ENCODE measurements around the gene NDUFAF2.
"Not testable (repeated sequence)": the region's sequence is repeated elsewhere in the genome, so short reads cannot be mapped to it uniquely, and the experiment has no call there.

Gene NDUFAF2

DNA sequence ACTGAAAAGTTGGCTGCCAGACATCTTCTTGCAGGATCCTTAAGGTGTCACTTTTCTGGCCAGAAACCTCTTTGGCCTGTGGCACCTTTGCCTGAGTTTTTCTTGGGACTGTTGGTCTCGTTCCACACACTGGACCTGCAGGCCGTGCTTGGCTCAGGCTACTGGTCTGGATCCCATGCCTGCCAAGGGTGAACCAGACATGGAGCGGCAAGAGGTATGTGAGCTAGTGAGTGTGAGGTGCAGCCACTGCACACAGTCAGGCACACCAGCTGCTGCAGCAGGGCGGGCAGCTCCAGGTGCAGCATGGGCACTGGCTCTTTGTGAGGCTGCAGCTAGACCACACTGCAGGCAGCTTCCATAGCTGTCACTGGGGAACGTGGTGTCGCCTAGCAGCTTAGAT lies 47.9 kb downstream of the NDUFAF2 start:
- no peak for DNase-seq (ENCODE audit: low read depth in 1 of 2, low spot score in 1 of 2)

DNA sequence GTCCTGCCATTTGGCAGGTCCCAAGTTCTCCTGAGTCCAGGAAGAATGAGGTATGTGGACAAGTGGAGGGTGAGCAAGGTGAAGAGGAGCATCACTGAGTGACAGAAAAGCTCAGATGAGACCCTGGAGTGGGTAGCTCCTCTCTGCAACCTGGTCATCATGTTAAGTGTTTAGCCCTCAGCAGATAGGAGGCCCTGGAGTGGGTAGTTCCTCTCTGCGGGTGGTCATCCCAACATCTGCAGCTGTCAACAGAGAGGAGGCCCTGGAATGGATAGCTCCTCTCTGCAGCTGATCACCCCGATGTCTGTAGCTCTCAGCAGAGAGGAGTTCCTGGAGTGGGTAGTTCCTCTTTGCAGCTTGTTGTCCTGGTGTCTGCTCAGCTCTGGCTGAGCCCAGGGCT lies 48.4 kb downstream of the NDUFAF2 start:
- DNase-seq (ENCODE audit: low read depth in 1 of 2, low spot score in 1 of 2), result no peak

DNA sequence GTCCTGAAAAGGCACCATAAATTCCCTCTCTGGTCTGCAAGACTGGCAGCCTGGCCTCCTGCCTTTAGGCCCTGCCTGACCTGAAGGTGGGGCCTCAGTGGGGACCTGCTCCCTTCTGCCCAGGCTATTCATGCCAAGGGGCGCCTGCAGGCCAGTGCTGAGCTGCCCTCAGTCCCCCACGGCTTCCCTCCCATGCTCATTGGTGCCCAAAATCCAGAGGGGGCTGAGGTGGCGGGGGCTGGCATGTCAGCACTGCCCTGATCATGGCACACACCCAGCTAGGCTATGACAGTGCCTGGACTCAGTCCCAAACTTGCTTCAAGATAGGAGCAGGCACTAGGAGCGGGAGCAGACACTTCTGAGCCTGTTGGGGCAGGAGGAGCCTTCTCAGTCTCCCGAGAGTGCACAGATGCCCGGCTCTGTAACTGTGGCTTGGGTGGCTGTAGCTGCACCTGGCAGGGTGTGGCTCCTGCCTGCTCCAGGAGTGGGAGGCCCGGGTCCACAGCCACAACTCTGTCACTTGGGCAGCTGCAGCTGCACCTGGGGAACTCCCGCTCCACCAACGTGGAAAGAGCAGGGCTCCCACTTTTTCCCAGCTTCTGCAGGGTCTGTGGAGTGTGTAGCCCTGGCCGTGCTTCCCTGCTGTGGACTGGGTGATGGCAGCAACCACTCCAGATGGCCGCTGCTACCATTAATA lies 49.0 kb downstream of the NDUFAF2 start:
- no peak for DNase-seq (ENCODE audit: low read depth in 1 of 2, low spot score in 1 of 2)

DNA sequence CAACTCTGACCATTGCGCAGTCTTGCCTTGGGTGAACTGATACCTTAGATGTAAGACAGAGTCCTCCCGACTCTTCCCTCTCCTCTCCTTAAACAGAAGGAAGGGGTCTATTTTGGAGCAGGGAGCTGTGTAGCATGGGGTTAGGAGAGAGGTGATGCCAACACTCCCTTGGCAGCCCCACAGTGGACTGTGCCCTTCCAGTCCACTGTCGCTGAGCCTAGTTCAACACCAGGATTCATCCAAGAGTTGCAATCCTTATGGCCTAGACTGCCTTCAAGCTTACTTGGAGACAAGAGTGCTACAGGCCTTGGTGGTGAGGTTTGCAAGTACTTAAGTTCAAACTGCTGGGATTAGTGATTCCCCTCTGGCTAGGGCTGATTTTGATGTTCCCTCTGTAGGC lies 51.4 kb downstream of the NDUFAF2 start:
- no peak for DNase-seq (ENCODE audit: low read depth in 1 of 2, low spot score in 1 of 2)

DNA sequence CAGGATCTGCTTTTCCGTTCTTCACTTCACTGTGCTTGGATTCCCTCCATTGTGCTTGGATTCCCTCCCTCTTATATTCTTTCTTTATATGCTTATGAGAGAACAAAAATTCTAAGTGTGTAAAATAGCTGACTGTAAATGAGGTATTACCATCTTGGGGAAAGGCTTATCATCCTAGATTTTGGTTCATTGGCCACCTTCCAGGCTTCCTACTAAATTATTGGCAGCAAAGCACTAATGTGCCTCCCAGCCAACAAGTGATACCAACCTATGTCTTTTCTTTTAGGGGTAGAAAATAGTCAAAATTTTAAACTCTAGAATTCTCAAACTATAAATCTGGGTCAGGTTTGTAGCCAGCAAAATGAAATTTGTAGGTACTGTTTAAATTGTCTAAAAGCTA lies 52.7 kb downstream of the NDUFAF2 start:
- no peak for DNase-seq (ENCODE audit: low read depth in 1 of 2, low spot score in 1 of 2)

DNA sequence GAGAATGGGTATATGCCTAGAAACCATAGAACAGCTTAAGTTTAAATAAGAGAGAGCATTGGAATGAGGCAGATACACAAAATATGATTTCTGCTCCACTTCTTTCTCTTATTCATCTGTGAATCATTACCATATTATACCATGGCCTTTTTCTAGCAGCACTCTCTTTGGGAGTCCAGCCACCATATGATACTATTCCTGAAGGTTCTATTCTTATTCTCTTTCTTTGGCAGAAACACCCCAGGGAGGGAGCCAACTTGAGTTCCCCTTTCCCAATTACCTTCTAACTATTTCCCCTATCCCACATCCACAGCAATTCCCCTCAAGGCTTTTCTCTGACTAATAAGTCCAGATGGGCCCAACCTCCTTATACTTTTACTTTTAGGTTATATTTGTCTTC lies 55.9 kb downstream of the NDUFAF2 start:
- DNase-seq (ENCODE audit: low read depth in 1 of 2, low spot score in 1 of 2), result no peak

DNA sequence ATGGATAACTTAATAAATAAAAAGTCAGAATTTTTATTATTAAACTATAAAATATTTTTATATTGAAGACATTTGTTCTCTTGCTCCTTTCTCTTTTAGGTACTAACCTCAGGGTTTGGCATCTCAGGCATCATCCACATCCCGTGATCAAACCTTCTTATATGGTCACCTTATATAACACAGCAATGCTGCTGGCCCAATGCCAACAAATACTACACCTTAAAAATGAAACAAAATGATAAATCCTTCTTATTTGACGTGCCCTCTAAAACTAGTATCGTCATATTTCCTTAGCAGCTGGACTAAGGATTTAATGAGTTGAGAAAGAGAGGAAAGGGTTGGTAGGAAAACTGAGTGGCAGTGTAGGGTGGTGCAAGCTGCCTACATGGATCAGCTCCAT lies 56.6 kb downstream of the NDUFAF2 start:
- no peak for DNase-seq (ENCODE audit: low read depth in 1 of 2, low spot score in 1 of 2)

DNA sequence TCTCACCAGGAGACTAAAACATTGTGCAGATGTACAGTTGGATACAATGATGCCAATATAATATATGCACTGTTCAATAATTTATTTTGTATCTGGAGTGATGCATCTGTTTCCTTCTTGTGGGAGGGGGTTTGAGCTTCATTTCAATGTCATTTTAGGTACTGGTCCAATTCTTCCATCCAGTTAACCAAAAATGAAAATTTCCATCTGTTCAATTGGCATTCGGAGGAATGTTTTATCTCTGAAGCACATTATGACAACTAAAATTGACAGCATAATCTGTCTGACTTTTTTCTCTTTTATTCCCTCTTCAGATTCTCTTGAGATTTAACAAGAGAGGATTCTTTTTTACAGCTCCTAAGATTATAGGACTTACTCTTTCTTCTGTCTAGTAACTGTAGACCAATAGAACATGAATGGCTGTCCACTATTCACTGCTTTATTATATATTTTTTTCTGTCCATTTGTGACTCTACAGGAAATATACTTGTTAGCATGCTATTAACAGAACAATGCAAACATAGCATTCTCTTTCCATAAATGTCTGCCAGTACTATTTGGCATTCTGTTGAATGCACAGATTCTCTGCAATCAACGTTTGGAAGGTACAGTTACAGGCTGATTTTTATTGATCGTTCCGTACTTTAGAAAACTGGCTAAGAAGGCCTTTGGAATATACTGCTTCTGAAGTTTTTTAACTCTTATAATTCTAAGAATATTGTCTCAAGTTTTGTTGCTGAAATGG lies 57.8 kb downstream of the NDUFAF2 start:
- no peak for DNase-seq (ENCODE audit: low read depth in 1 of 2, low spot score in 1 of 2)

DNA sequence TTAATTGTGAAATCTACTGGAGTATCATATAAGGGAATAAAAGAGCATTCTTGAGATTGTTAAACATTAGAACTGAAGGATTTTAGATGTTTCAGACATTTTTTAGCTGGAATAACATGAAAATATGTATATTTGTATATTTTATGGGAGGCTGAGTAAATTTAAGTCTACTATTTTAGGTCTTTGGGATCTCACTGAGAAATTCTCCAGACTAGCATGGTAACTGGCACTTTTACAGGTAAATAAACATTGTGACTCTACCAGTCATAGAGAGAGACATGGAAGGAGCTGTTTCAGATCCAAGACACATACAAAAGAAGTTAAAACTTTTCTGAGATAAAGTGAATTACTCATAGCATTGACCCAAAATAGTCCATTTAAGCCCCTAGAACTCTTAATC lies 59.4 kb downstream of the NDUFAF2 start:
- DNase-seq (ENCODE audit: low read depth in 1 of 2, low spot score in 1 of 2), result no peak

DNA sequence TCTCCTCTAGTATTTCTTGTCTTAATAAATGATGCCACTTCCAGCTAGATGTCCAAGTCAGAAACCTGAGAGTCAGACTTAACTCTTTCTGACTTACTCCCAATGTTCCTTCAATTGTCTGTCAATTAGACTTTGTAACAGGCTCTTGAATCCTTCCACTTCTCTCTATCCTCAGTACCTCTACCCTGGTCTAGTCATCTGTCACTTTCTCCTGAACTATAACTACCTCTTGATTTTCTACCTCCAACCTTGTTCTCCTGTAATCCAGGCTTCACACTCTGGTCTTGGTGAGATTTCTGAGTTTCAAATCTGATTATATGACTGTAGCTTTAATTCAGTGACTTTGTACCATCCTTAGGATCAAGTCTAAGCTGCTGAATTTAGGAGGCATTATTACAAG lies 64.9 kb downstream of the NDUFAF2 start:
- no peak for DNase-seq (ENCODE audit: low read depth in 1 of 2, low spot score in 1 of 2)

DNA sequence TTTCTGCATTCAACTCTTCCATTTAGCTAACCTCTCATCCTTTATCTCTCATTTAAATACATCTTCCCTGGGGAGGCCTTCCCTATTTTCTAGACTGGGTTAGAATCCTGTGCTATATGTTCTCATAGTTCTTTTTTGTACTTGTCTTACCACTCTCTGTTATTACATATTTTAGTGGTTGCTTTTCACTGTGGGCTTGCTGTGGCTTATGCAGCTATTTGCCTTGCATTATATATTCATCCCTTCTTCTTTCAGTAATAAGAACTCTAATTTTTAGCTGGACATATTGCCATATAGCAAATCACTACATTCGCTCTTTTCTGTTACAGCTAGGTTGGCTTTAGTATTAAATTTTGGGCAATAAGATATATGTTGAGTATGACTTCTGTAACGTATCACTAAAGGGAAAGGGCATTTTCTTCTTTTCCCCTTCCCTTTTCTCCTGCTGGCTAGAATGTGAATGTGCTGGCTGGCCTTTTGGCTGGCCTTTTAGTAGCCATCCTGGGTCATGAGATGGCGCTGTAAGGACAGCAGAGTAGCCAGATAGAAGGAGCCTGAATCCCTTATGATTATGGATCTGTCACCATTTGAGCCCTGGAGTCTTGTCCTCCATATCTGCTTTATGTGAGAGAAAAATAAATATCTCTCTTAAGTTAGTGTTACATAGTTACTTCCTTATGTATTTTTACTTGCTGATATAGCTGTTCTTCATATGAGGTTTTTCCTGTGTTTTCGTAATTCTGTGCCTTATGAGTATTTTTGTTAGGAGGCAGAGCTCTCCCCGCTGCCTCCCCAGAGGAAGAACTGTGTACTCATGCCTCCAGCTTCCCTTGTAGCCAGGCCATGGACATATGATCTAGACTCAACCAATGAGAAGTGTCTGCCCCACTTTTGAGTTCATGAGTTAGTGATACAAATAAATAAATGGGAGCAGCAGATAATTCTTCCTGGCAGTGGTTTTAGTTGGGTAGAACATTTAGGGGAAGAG lies 65.8 kb downstream of the NDUFAF2 start:
- no peak for DNase-seq (ENCODE audit: low read depth in 1 of 2, low spot score in 1 of 2)

DNA sequence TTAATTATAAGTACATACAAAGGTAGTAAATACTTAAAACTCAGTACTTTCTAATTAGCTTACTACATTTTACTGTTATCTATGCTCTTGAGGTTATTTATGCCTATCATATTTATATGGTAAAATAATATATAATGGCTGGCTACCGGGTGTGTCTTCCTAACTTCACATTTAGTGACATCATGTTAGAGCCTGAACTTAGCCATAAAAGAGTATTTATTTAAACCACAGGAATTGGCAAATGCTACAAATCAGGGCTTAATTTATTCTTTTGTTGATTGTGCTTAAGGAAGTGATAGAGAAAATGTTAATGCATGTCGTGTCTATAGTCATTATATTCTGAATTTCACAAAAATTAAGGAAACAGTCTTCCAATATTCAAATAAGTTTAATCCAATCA lies 73.1 kb downstream of the NDUFAF2 start:
- no peak for DNase-seq (ENCODE audit: low read depth in 1 of 2, low spot score in 1 of 2)

DNA sequence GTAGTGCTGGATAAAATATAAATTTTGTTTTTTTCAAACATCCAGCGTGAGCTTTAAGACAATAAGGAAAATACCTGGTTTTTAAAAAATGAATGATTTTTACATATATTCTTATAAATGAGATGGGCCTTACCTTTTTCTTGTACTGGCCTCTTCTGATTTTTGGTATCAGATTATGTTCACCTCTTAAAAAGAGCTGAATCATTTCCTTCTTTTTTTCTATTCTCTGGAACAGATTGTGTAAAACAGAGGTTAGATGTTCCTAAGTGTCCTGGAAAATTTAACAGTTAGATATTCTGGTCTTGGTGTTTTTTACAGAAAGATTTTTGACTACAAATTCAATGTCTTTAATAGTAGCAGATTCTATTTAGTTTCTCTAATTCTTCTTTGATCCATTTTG lies 74.6 kb downstream of the NDUFAF2 start:
- no peak for DNase-seq (ENCODE audit: low read depth in 1 of 2, low spot score in 1 of 2)

DNA sequence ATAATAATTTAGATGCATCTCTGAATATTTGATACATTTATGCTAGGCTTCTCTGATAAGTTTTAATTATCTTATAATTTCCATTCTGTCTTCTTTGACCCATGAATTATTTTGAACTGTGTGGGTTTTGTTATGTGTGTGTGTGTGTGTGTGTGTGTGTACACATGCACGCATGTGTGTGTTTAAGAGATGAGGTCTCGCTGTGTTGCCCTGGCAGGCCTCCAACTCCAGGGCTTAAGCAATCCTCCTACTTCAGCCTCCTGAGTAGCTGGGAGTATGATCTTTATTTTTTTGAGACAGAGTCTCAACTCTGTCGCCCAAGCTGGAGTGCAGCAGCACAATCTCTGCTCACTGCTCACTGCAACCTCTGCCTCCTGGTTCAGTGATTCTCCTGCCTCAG lies 75.4 kb downstream of the NDUFAF2 start:
- no peak for DNase-seq (ENCODE audit: low read depth in 1 of 2, low spot score in 1 of 2)

DNA sequence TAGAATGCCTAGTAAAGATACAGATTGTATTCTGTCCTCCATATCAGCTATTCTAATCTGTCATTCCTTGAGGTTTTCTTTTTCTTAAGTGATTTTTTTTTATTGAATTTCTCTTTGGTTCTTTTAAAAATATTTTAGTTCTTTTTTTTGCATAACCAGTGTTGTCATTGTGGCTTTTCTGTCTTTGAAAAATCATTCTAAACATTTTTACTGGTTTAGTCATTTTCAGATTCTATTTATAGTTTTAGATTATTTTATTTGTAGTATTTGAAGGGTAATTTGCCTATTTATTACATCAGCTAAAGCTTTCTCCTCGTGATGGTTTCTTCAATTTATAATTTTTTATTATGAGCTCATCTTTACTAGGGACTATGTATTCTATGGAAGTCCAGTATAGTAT lies 78.1 kb downstream of the NDUFAF2 start:
- DNase-seq (ENCODE audit: low read depth in 1 of 2, low spot score in 1 of 2), result no peak

DNA sequence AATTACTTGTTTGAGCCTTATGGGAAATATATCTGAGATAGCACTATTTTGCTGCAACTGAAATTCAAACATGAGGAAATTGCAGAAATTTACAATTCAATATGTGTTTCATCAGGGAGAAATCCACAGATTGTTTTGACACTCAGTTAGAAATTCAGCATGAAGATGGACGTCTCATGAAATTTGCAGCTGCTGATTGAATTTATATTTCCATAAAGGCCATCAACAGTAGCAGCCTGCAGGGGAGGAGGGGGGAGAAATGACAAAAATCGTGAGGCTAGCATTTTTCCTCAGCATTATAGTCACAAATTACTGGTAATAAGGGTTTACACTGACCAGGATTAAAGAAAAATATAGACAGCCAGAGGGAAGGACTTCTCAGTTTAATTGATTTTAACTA lies 81.0 kb downstream of the NDUFAF2 start:
- DNase-seq (ENCODE audit: low read depth in 1 of 2, low spot score in 1 of 2), result no peak

DNA sequence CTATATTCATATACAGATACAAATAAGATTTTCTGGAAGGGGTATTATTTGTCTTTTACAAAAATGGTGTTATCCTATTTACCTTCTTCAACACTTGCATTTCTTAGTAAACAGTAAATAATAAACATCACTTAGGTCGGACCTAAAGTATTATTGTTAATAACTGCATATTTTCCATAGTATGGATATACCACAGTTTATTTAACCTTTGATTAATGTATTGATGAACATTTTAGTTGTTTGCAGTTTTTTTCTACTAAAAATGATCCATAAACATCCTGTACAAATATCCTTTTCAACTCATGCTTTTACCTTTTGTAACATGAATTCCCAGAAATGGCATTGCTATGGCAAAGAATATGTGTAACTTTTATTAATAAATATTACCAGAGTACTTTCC lies 83.4 kb downstream of the NDUFAF2 start:
- DNase-seq (ENCODE audit: low read depth in 1 of 2, low spot score in 1 of 2), result no peak

DNA sequence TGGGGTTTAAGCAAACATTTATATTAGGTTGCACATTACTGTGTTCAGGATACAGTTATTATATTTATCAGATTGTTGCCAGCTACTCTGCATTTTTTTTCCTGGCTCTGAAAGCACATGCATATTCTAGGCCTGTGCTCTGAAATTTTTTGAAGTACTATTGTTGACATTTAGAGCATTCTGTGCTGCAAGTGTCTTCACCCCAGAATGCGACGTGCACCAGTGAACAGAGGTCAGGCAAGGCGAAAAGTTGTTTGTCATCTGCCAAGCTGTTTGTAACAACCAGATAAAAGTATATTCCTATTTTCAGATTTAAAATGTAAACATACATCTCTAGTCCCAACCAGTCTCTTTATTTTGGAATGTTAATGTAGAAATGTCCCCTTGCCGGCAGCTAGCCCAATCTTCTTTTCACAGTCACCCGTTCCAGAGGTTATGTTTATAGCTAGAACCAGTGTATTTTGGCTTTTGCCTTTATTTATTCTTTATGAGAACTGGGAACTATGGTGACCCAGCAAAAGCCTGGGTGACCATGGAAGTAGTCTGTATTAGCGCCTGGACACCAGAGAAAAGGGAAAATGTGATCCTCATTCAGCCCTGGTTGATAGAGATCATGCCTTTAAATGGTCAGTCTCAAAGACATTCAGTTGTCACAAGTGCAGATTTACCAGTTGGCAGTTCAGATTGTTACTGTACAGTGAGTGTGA lies 84.6 kb downstream of the NDUFAF2 start:
- DNase-seq (ENCODE audit: low read depth in 1 of 2, low spot score in 1 of 2), result no peak

DNA sequence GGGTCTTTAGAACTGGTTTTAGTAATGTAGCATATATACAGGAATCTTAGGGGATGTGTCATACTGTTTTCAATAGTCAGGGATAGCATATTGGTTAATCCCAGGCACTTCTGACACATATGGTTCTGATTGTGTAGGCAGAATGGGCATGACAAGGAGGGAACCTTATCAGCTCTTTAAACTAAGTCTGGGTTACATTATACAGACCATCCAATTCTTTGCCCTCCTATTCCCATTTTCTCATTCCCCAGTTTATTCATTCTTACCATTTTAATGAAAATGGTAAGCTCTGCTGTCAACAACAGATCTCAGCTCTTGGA lies 85.1 kb downstream of the NDUFAF2 start:
- DNase-seq (ENCODE audit: low read depth in 1 of 2, low spot score in 1 of 2), result no peak

DNA sequence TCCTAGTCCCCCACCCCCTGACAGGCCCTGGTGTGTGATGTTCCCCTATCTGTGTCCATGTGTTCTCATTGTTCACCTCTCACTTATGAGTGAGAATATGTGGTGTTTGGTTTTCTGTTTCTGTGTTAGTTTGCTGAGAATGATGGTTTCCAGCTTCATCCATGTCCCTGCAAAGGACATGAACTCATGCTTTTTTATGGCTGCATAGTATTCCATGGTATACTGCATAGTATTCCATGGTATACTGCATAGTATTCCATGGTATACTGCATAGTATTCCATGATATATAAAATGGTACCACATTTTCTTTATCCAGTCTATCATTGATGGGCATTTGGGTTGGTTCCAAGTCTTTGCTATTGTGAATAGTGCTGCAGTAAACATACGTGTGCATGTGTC lies 86.3 kb downstream of the NDUFAF2 start:
- not testable (repeated sequence) for DNase-seq (ENCODE audit: low read depth in 1 of 2, low spot score in 1 of 2)

DNA sequence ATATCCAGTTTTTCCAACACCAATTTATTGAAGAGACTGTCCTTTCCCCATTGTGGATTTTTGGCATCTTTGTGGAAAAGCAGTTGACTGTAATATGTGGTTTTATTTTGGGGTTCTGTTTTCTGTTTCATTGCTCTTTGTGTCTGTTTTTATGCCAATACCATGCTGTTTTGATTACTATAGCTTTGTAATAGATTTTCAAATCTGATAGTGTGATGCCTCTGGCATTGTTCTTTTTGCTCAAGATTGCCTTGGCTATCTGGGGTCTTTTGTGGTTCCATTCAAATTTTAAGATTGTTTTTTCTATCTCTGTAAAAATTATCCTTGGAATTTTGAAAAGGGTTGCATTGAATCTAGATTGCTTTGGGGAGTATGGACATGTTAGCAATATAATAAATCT lies 99.5 kb downstream of the NDUFAF2 start:
- DNase-seq (ENCODE audit: low read depth in 1 of 2, low spot score in 1 of 2), result no peak
